Measurements from ENCODE around the gene DOK6. TPM values are rescaled to one million over a fixed set of nuclear protein-coding genes. Genes with fewer than 3 reads are reported as not detected.
"Not testable (repeated sequence)": the region's sequence is repeated elsewhere in the genome, so short reads cannot be mapped to it uniquely, and the experiment has no call there.

The DOK6 gene
- total RNA-seq, 3 donors from 2014 or later = 1.0 to 1.4 (median 1.3) TPM

DNA sequence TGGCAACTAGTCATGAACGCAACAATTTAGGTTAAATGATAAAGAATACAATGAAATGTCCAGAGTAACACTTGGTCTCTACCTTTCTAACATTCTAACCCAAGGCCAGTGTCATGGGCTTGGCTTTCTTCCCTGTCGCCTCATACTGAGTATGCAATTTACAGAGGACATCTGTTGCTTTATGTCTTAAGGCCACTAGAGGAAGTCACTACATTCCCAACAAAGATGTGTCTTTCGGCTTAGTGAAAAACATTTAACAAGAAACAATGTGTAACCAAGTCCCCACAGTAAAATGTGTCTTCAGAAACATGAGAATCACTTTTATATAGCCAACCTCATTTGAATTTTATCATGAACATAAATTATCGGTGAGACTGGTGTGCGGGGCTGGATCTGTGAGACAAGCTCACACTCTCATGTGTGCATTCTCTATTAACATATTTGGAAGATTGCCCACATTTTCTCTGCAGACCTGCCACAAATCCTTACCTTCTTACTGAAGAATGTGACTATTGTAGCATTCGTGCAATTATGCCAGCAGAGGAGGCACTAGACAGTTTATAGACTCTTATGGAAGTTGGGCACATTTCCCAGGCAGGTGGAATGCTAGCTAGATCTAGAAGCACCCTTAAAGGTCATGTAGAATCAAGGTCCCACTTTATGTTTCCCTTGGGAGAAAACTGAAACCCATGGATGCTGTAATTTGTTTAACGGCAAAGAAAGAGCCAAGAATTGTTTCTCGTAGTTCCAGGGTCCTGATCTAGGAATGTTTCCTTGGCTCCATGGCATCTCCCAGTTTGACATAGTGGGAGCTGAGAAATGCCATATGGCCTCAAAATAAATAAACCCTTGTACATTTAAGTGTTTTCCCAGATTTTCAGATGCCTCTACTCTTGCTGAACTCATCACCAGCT is 445.2 kb downstream of the DOK6 start:
- no peaks in the 10 kb centered on the region for H3K36me3 ChIP-seq
- no peaks in the 10 kb centered on the region for H3K27me3 ChIP-seq
- no peak for DNase-seq (ENCODE audit: low spot score in 2 of 2)
- no peak overlapping the region for H3K27ac ChIP-seq
- H3K9me3 ChIP-seq = no peaks in the 10 kb centered on the region
- no peaks in the 10 kb centered on the region for H3K4me1 ChIP-seq
- TF ChIP-seq, protein P1, sequence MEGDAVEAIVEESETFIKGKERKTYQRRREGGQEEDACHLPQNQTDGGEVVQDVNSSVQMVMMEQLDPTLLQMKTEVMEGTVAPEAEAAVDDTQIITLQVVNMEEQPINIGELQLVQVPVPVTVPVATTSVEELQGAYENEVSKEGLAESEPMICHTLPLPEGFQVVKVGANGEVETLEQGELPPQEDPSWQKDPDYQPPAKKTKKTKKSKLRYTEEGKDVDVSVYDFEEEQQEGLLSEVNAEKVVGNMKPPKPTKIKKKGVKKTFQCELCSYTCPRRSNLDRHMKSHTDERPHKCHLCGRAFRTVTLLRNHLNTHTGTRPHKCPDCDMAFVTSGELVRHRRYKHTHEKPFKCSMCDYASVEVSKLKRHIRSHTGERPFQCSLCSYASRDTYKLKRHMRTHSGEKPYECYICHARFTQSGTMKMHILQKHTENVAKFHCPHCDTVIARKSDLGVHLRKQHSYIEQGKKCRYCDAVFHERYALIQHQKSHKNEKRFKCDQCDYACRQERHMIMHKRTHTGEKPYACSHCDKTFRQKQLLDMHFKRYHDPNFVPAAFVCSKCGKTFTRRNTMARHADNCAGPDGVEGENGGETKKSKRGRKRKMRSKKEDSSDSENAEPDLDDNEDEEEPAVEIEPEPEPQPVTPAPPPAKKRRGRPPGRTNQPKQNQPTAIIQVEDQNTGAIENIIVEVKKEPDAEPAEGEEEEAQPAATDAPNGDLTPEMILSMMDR (IDR thresholded peaks at IDR 0.05) = no peak
- TF ChIP-seq POLR2AphosphoS5 (IDR thresholded peaks at IDR 0.05) (no peak), POLR2A (IDR thresholded peaks at IDR 0.05) (no peak)
- intact Hi-C loops (cut with DNase I; ENCODE audit: low total_unique reads) = no loop called here
- H3K4me3 ChIP-seq = no peak overlapping the region

DNA sequence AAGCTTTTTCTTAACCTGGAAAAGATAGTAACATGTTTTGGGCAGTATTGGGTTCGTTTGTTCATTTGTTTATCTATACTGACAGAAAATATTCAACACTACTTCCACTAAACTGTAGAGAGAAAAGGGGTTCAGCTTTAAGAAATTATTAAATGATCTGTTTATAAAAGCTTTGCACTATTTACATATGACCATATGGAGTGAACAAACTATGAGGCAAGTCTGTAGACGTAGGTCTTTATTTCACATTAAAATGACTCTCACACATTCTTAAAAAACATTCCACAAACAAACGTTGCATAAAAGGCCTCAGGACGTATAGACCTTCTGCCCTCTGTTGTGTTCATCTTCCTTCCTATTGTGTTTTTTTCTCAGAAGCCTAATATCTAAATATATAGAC is 452.4 kb downstream of the DOK6 start:
- Histone ChIP-seq H3K4me3 (no peak overlapping the region), H3K9me3 (no peaks in the 10 kb centered on the region), H3K4me1 (no peaks in the 10 kb centered on the region), H3K36me3 (no peaks in the 10 kb centered on the region), H3K27me3 (no peaks in the 10 kb centered on the region), H3K27ac (no peak overlapping the region)
- DNase-seq (ENCODE audit: low spot score in 2 of 2) = no peak
- TF ChIP-seq, protein P1 (IDR thresholded peaks at IDR 0.05) = no peak
- TF ChIP-seq POLR2A (IDR thresholded peaks at IDR 0.05) (no peak), POLR2AphosphoS5 (IDR thresholded peaks at IDR 0.05) (no peak)
- intact Hi-C loops (cut with DNase I; ENCODE audit: low total_unique reads) = no loop called here

GRCh38 chr18:69854455-69854854 is 453.8 kb downstream of the DOK6 start:
- intact Hi-C loops (cut with DNase I; ENCODE audit: low total_unique reads) = no loop called here
- Histone ChIP-seq H3K9me3 (no peaks in the 10 kb centered on the region), H3K4me3 (no peak overlapping the region), H3K27ac (no peak overlapping the region), H3K4me1 (no peaks in the 10 kb centered on the region), H3K27me3 (no peaks in the 10 kb centered on the region), H3K36me3 (no peaks in the 10 kb centered on the region)
- no peak for DNase-seq (ENCODE audit: low spot score in 2 of 2)
- TF ChIP-seq, protein P1 (IDR thresholded peaks at IDR 0.05) = no peak
- TF ChIP-seq POLR2A (IDR thresholded peaks at IDR 0.05) = no peak
- TF ChIP-seq POLR2AphosphoS5 (IDR thresholded peaks at IDR 0.05) = no peak

- Histone ChIP-seq H3K4me1 (no peaks in the 10 kb centered on the region), H3K4me3 (no peak overlapping the region), H3K27ac (no peak overlapping the region), H3K36me3 (no peaks in the 10 kb centered on the region), H3K27me3 (no peaks in the 10 kb centered on the region), H3K9me3 (no peaks in the 10 kb centered on the region)
- TF ChIP-seq POLR2AphosphoS5 (IDR thresholded peaks at IDR 0.05) (no peak), POLR2A (IDR thresholded peaks at IDR 0.05) (no peak)
- TF ChIP-seq, protein P1 (IDR thresholded peaks at IDR 0.05) = no peak
- DNase-seq (ENCODE audit: low spot score in 2 of 2) = no peak
- intact Hi-C loops (cut with DNase I; ENCODE audit: low total_unique reads) = no loop called here
Measured at GRCh38 chr18:69858897-69859296, 458.2 kb downstream of the DOK6 start.

DNA sequence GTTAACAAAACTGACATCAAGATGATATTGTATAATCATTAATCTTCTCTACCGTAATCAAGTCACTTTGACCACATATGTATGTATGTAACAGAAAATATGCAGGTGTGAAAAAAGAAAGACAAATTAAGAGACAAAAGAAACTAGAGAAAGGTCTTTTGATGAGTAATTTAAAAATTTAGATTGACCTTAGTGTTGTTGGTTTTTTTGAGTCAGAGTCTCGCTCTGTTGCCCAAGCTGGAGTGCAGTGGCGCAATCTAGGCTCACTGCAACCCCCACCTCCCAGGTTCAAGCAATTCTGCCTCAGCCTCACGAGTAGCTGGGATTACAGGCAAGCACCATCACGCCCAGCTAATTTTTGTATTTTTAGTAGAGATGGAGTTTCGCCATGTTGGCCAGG is 464.1 kb downstream of the DOK6 start:
- H3K4me1 ChIP-seq; intact Hi-C loops (cut with DNase I; ENCODE audit: low total_unique reads); H3K27ac ChIP-seq; DNase-seq (ENCODE audit: low spot score in 2 of 2); H3K27me3 ChIP-seq; H3K4me3 ChIP-seq; H3K9me3 ChIP-seq; H3K36me3 ChIP-seq: not testable (repeated sequence)
